Nucleus accumbens (tissue), 56 donors: Measurements from ENCODE around the gene FBXW7.

ENCODE experiments used
- DNase-seq, 56 donors: peaks; one replicate each; lab custom pipeline; 2025; lab: John Stamatoyannopoulos, UW

FBXW7 gene

GRCh38 chr4:152346526-152346925 is 189.4 kb downstream of the FBXW7 start:
- DNase-seq: no peak

DNA sequence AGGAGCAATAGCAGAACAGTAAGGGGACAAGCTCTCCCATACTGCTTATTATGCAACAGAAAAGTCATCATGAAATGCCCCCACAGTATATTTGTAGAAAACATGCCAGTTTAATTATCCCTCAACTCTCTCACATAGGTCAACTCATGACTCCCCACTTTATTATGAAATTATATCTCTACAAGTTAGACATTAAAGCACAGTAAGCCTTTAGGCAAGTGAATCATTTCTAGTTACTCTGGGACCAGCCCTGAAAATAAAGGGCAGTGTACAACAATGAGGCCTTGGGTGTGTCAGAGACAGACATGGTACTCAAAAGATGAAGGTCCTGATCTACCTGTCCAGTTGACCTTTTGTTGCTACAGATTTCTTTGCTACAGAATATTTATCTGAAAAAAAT is 191.9 kb downstream of the FBXW7 start:
- DNase-seq: no peak

GRCh38 chr4:152342293-152342692 is 193.6 kb downstream of the FBXW7 start:
- DNase-seq: no peak

- no peak for DNase-seq
Observed at GRCh38 chr4:152340818-152341217, 195.1 kb downstream of the FBXW7 start.

- no peak for DNase-seq
Observed at GRCh38 chr4:152339576-152339975, 196.3 kb downstream of the FBXW7 start.

GRCh38 chr4:152334931-152335330 is 201.0 kb downstream of the FBXW7 start:
- no peak for DNase-seq

- no peak for DNase-seq
Observed at GRCh38 chr4:152331042-152331441, 204.8 kb downstream of the FBXW7 start.

DNA sequence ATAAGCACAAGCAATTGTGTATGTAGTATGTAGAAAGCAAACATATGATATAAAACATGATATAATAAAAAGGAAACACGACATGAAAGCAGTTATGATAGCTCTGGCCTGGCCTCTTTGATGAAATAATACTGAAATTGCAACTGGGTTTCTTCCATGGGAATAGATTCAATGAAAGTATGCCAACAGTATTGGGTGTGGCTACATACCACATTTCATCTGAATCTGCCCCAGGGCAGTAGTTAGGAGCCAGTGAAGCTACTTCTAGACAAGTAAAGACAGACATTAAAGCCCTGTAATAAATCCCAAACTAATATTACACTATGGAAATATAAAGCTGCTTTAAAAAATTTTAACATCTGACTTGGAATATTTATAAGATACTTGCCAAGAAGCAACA is 207.3 kb downstream of the FBXW7 start:
- DNase-seq: no peak

- DNase-seq: peak in 2 of 56 donors; percentile 7 to 25
Observed at GRCh38 chr4:152327606-152328453, 208.1 kb downstream of the FBXW7 start.

DNA sequence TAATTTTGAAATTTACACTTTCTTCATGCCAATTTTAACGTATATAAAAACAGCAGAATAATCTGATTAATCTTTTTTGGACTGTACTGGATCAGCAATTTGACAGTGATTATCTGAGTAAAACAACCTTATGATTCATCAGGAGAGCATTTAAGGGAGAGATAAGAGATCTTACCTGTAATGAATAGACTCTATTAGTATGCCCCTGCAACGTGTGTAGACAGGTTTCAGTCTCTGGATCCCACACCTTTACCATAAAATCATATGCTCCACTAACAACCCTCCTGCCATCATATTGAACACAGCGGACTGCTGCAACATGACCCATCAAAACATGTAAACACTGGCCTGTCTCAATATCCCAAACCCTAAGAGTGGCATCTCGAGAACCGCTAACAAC is 210.1 kb downstream of the FBXW7 start:
- no peak for DNase-seq

- no peak for DNase-seq
Observed at GRCh38 chr4:152323221-152323620, 212.7 kb downstream of the FBXW7 start.

GRCh38 chr4:152322656-152323055 is 213.2 kb downstream of the FBXW7 start:
- no peak for DNase-seq

DNA sequence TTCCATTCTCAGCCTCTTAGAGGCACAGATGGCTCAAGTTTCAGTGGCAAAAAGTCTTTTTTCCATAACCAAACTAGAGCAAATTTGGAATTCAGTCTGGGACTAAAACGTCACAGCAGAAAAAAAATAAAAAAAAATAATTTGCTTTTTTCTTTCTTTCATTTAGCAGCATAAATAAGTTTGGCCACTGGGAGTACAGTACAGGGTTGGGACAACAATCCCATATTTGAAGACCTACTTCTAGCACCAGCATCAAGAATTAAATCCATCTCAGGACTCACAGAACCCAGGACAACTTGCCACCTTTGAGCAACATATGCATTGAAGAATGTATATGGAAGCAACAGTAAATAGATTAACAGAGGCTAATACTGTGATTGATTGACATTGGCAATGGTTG is 214.0 kb downstream of the FBXW7 start:
- DNase-seq: no peak

DNA sequence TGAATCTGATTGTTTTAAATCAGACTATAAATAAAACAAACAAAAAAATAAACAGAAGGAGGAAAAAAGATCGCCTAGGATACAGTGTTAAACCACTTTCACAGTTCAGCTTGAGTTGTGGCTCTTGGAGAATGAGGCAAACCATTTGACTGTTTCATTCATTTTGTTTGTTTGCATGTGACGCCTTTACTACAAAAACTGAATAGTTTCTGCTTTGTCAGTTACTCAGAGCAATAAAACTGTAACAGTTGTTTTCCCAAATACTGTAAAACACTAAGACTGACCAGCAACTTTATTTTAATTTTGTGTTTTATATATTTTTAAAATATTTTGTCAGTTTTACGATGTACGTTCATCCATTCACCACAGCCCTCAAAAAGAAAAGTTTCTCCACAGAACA is 214.5 kb downstream of the FBXW7 start:
- DNase-seq: no peak

GRCh38 chr4:152316969-152317368 is 218.9 kb downstream of the FBXW7 start:
- DNase-seq: no peak

DNA sequence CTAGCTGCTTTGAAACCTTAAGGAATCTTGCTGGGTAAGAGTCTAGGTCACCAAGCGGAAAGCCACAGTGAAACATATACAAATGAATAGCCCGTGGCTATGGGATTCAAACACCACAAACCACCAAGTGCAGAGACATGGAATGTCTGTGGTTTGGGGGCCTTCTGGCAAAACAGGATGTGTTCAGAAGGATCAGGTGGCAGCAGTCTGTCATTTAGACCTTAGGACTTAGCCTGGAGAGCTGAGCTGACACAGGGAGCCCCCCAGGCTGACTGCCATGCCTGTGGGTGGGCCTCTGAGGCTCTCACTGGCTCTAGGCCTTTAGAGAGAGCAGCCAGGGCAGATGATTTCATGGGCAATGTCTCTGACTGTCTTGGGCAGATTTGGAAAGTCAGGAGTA is 225.6 kb downstream of the FBXW7 start:
- DNase-seq: no peak

DNA sequence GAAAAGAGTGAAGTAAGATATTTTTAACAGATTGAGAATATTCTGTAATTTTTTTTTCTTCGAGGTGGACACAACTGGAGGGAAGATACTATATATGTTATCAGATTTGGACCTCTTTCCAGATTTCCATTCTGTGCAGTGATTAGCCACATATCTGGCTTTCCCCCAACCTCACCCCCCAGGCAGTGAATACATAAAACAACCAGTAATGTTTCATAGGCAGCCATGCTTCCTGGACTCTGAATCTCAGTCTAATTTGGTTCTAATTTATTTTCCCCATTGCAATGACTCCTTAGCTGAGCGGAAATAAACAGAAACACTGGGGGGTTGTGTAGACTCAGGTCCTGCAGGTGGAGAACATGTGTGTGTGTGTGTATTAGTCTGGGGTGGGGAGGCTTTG is 226.5 kb downstream of the FBXW7 start:
- no peak for DNase-seq

DNA sequence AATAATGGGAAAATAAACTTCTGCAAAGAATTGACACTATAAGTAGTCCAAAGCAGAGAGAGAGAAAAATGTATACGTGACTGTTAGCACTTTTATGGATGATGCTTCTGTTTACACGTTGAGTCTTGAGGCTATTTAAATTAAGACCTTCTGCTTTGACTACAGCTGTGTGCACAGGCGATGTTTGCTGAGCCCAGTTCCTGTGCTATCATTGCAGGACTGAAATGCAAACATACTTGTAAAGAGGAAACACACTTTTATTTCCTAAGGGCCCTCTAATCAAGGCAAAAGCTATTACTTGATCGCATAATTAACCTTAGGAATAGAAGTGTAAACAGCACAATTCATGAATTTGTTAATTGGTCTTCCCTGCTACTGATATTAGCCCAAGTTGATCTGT is 226.9 kb downstream of the FBXW7 start:
- DNase-seq: no peak

DNA sequence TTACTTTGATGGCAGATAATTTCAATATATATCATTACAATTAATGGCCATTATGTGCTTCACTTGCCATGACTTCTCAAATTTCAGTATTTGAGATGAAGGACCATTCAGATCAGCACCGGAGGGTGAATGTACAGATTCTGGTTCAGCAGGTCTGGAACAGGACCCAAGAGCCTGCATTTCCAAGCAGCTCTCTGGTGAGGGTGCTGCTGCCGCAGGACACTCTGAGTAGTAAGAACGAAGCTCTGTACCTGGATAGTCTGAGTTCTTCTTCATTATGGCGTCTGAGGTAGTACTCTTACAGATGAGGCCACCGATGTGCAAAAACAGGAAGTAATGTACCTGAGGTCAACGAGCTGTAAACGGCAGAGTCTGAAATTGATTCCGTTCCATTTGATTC is 228.2 kb downstream of the FBXW7 start:
- DNase-seq: no peak

GRCh38 chr4:152306541-152306940 is 229.4 kb downstream of the FBXW7 start:
- DNase-seq: no peak

- no peak for DNase-seq
Observed at GRCh38 chr4:152304220-152304619, 231.7 kb downstream of the FBXW7 start.

DNA sequence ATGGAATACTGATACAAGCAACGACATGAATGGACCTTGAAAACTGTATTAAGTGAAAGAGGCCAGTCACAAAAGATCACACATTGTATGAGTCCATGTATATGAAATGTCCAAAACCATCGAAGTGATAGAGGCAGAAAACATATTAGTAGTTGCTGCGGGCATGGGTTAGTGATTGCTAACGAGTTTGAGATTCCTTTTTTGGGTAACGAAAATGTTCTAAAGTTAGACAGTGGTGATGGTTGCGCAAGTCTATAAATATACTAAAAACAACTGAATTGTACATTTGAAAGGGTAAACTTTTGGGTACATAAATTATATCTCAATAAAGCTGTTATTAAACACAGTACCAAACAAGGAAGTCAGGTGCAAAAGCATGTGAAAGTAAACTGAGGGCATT is 234.5 kb downstream of the FBXW7 start:
- DNase-seq: no peak

GRCh38 chr4:152299553-152299952 is 236.3 kb downstream of the FBXW7 start:
- DNase-seq: no peak
